ENCODE measurements around the gene LNX1. TPM values are rescaled to one million over a fixed set of nuclear protein-coding genes. Genes with fewer than 3 reads are reported as not detected.

The LNX1 gene
- polyA plus RNA-seq, 1 of the 3 experiments (the other 2 are of a cell fraction): 0.16 TPM

DNA sequence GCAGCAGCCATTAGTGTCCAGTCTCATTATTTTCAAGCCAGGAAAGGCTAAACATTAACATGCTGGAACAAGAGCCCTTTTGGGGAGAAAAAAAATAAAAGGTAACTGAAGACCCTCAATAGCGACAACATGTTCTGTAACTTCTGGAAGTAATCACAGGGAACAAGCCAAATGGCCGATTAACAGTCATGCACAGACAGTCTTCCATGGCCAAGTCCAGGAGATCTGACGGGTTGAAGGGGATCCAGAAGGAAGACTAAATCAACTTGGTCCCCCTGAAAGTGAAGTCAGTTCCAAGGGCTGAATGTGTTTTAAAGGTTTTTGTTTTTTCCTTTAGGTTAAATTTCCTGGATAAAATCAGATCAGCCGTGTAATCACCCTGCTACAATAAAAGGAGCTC is 52.5 kb downstream of the LNX1 start:
- no peaks in the 10 kb centered on the region for H3K9me2 ChIP-seq
- H3K4me1 ChIP-seq (ENCODE audit: control insufficient read depth in 1 of 2, insufficient read depth in 2 of 2, low read depth in 1 of 2, low read length in 1 of 2): peaks cover 19% of the 10 kb centered on the region in 2 experiments
- H4K20me1 ChIP-seq (ENCODE audit: insufficient read depth): no peaks in the 10 kb centered on the region
- TF ChIP-seq NRF1 (IDR thresholded peaks at IDR 0.05; ENCODE audit: low read depth, low read length) (no peak), CHD2 (IDR thresholded peaks at IDR 0.05; ENCODE audit: low read length, partially characterized antibody) (no peak), EP300 (IDR thresholded peaks at IDR 0.05; ENCODE audit: borderline replicate concordance in 1 of 2, low read depth in 1 of 2, low read length in 1 of 2) (peak in 1 of 2 experiments; percentile 30; a peak in 1 of 4 replicates)
- DNase-seq: no peak
- H3K4me2 ChIP-seq: no peak overlapping the region
- no peak overlapping the region for H3K4me3 ChIP-seq (ENCODE audit: low read depth in 2 of 2, low read length in 1 of 2)
- H2AFZ ChIP-seq (ENCODE audit: low read depth): no peak overlapping the region
- H3K27me3 ChIP-seq (ENCODE audit: insufficient read depth): no peaks in the 10 kb centered on the region
- CTCF ChIA-PET: interaction anchor here (0.6 to 1.2 kb wide), 3 partner anchors 49 to 515 kb away, joined by 3 to 4 read pairs (median 3); no protein-coding TSS in a partner anchor
- peaks cover 30% of the 10 kb centered on the region for H3F3A ChIP-seq (replicated peaks; ENCODE audit: insufficient read depth)
- H3K9me3 ChIP-seq: no peaks in the 10 kb centered on the region
- H3K27ac ChIP-seq (ENCODE audit: low read depth in 2 of 2, low read length in 1 of 2): peak overlapping the region in 1 of 2 experiments; percentile 34; a peak in 2 of 4 replicates
- POLR2A ChIA-PET: no interaction called here
- H3K9ac ChIP-seq: no peak overlapping the region
- WGBS (ENCODE audit: low lambda C conversion rate): 88% methylated on average over 4 of the region's 4 CpGs
- no peaks in the 10 kb centered on the region for H3K79me2 ChIP-seq (ENCODE audit: insufficient read depth)
- no peaks in the 10 kb centered on the region for H3K36me3 ChIP-seq (replicated peaks in 1 of 2; ENCODE audit: control insufficient read depth in 1 of 2, insufficient read depth in 2 of 2, low read length in 1 of 2)

DNA sequence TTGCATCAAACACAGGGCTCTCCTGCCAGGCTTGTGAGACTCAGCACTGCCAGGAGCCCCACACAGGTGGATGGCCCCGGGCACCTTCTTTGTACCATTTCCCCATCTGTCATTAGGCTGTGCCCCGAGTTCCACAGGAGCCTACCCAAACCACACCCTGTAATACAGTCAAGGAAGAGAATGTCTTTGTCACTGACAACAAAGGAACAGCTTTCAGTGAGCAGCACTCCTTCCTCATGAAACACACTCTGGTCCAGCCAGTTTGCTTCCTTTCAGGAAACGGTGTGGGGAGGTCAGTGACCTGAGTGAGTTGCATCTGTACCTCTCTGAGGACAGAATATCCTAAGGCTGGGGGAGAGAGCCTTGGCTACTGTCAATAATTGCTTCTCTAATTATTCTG is 53.7 kb downstream of the LNX1 start:
- no peaks in the 10 kb centered on the region for H3K27me3 ChIP-seq (ENCODE audit: insufficient read depth)
- H3K36me3 ChIP-seq (replicated peaks in 1 of 2; ENCODE audit: control insufficient read depth in 1 of 2, insufficient read depth in 2 of 2, low read length in 1 of 2): no peaks in the 10 kb centered on the region
- no peak overlapping the region for H3K4me3 ChIP-seq (ENCODE audit: low read depth in 2 of 2, low read length in 1 of 2)
- no peaks in the 10 kb centered on the region for H4K20me1 ChIP-seq (ENCODE audit: insufficient read depth)
- no peaks in the 10 kb centered on the region for H3K9me2 ChIP-seq
- no peak overlapping the region for H2AFZ ChIP-seq (ENCODE audit: low read depth)
- TF ChIP-seq RCOR1 (IDR thresholded peaks at IDR 0.05; ENCODE audit: low read length) (no peak), SIN3A (IDR thresholded peaks at IDR 0.05; ENCODE audit: borderline replicate concordance, low read depth, low read length) (no peak)
- POLR2A ChIA-PET: no interaction called here
- H3K79me2 ChIP-seq (ENCODE audit: insufficient read depth): no peaks in the 10 kb centered on the region
- H3F3A ChIP-seq (replicated peaks; ENCODE audit: insufficient read depth): peaks cover 27% of the 10 kb centered on the region
- H3K27ac ChIP-seq (ENCODE audit: low read depth in 2 of 2, low read length in 1 of 2): no peak overlapping the region
- H3K4me1 ChIP-seq (ENCODE audit: control insufficient read depth in 1 of 2, insufficient read depth in 2 of 2, low read depth in 1 of 2, low read length in 1 of 2): peaks cover 16 to 18% of the 10 kb centered on the region in 2 experiments
- no peaks in the 10 kb centered on the region for H3K9me3 ChIP-seq
- H3K9ac ChIP-seq: no peak overlapping the region
- DNase-seq: no peak
- CTCF ChIA-PET: no interaction called here
- H3K4me2 ChIP-seq: no peak overlapping the region
- WGBS (ENCODE audit: low lambda C conversion rate): 70% methylated on average over 3 of the region's 3 CpGs

DNA sequence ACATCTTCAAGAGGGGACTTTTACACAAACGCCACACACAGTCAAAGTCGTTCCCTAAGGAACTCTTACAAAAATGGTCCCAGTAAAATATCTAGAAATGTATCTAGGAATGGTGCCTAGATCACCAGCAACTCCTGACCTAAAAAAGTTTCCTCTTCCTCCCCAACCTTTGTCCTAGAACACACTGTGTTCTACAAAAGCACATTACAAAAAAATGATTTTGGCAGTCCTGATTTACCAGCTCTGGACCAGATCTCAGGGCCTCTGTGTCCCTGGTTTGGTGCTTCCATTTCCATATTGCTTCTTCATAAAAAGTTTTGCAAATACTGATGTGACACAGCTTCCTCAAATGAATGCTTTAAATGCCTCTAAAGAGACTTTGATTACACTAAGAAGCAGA is 55.0 kb downstream of the LNX1 start:
- Histone ChIP-seq H3K4me1 (ENCODE audit: control insufficient read depth in 1 of 2, insufficient read depth in 2 of 2, low read depth in 1 of 2, low read length in 1 of 2) (peaks cover 6 to 12% of the 10 kb centered on the region in 2 experiments; a peak in 3 of 4 replicates), H3K4me2 (no peak overlapping the region), H3K4me3 (ENCODE audit: low read depth in 2 of 2, low read length in 1 of 2) (no peak overlapping the region), H4K20me1 (ENCODE audit: insufficient read depth) (no peaks in the 10 kb centered on the region), H3K9me3 (no peaks in the 10 kb centered on the region), H3K9ac (no peak overlapping the region), H2AFZ (ENCODE audit: low read depth) (no peak overlapping the region), H3K79me2 (ENCODE audit: insufficient read depth) (no peaks in the 10 kb centered on the region), H3K36me3 (replicated peaks in 1 of 2; ENCODE audit: control insufficient read depth in 1 of 2, insufficient read depth in 2 of 2, low read length in 1 of 2) (no peaks in the 10 kb centered on the region), H3F3A (replicated peaks; ENCODE audit: insufficient read depth) (peaks cover 15% of the 10 kb centered on the region), H3K9me2 (no peaks in the 10 kb centered on the region), H3K27me3 (ENCODE audit: insufficient read depth) (no peaks in the 10 kb centered on the region), H3K27ac (ENCODE audit: low read depth in 2 of 2, low read length in 1 of 2) (no peak overlapping the region)
- no peak for TF ChIP-seq RXRA (IDR thresholded peaks at IDR 0.05; ENCODE audit: borderline replicate concordance, low read depth)
- no peak for TF ChIP-seq FOXJ3 (CRISPR knock-in tag; IDR thresholded peaks at IDR 0.05)
- no peak for TF ChIP-seq EP300 (IDR thresholded peaks at IDR 0.05; ENCODE audit: borderline replicate concordance in 1 of 2, low read depth in 1 of 2, low read length in 1 of 2)
- no peak for TF ChIP-seq GABPA (IDR thresholded peaks at IDR 0.05; ENCODE audit: low read depth)
- TF ChIP-seq, protein P1, sequence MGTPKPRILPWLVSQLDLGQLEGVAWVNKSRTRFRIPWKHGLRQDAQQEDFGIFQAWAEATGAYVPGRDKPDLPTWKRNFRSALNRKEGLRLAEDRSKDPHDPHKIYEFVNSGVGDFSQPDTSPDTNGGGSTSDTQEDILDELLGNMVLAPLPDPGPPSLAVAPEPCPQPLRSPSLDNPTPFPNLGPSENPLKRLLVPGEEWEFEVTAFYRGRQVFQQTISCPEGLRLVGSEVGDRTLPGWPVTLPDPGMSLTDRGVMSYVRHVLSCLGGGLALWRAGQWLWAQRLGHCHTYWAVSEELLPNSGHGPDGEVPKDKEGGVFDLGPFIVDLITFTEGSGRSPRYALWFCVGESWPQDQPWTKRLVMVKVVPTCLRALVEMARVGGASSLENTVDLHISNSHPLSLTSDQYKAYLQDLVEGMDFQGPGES (IDR thresholded peaks at IDR 0.05; ENCODE audit: low read depth, low read length): no peak
- TF ChIP-seq NRF1 (IDR thresholded peaks at IDR 0.05; ENCODE audit: low read depth, low read length): no peak
- WGBS (ENCODE audit: low lambda C conversion rate): 93% methylated on average over 2 of the region's 2 CpGs
- DNase-seq: no peak
- ChIA-PET POLR2A (no interaction called here), CTCF (no interaction called here)

Data from SK-N-SH (cell line).